GM18498 (cell line): ENCODE results near the gene MAPK14.
A peak's percentile ranks its signal among the peaks of the same experiment; 100 is the strongest.

ENCODE experiments used
- ATAC-seq: cut with Tn5 transposase; IDR thresholded peaks from one replicate; pipeline ENCODE4 v1.9.1; 2021; ENCODE audit warnings: mild to moderate bottlenecking, moderate library complexity; ENCODE audit not compliant: unreplicated experiment

Gene MAPK14

GRCh38 chr6:36098920-36099647 is 71.5 kb downstream of the MAPK14 start:
- no peak for ATAC-seq

- no peak for ATAC-seq
Observed at GRCh38 chr6:36099869-36100483, 72.4 kb downstream of the MAPK14 start.

- ATAC-seq, result no peak
Observed at GRCh38 chr6:36101691-36102090, 74.1 kb downstream of the MAPK14 start.

- no peak for ATAC-seq
Observed at GRCh38 chr6:36102853-36103252, 75.2 kb downstream of the MAPK14 start.

- no peak for ATAC-seq
Observed at GRCh38 chr6:36104836-36105235, 77.2 kb downstream of the MAPK14 start.

GRCh38 chr6:36109092-36109491 is 81.5 kb downstream of the MAPK14 start:
- ATAC-seq, result peak; percentile 39

GRCh38 chr6:36110050-36110449 is 82.4 kb downstream of the MAPK14 start:
- no peak for ATAC-seq

GRCh38 chr6:36110863-36111262 is 83.3 kb downstream of the MAPK14 start:
- no peak for ATAC-seq

- no peak for ATAC-seq
Observed at GRCh38 chr6:36111526-36111925, 83.9 kb downstream of the MAPK14 start.

- no peak for ATAC-seq
Observed at GRCh38 chr6:36113049-36113448, 85.4 kb downstream of the MAPK14 start.

- no peak for ATAC-seq
Observed at GRCh38 chr6:36113703-36114102, 86.1 kb downstream of the MAPK14 start.

GRCh38 chr6:36114798-36115408 is 87.3 kb downstream of the MAPK14 start:
- peak; percentile 59 for ATAC-seq

GRCh38 chr6:36115412-36115811 is 87.8 kb downstream of the MAPK14 start:
- ATAC-seq, result no peak

GRCh38 chr6:36116066-36116864 is 88.7 kb downstream of the MAPK14 start:
- ATAC-seq, result no peak

GRCh38 chr6:36116943-36117342 is 89.3 kb downstream of the MAPK14 start:
- no peak for ATAC-seq

- no peak for ATAC-seq
Observed at GRCh38 chr6:36117658-36118549, 90.3 kb downstream of the MAPK14 start.

GRCh38 chr6:36118550-36119107 is 91.0 kb downstream of the MAPK14 start:
- ATAC-seq, result no peak

- ATAC-seq, result no peak
Observed at GRCh38 chr6:36119209-36119608, 91.6 kb downstream of the MAPK14 start.

GRCh38 chr6:36120018-36120417 is 92.4 kb downstream of the MAPK14 start:
- no peak for ATAC-seq

GRCh38 chr6:36120539-36120938 is 92.9 kb downstream of the MAPK14 start:
- ATAC-seq, result peak; percentile 36
